Sigmoid colon (tissue), 7 donors: ENCODE data around the gene TMEM119. TPM values are rescaled to one million over a fixed set of nuclear protein-coding genes. Genes with fewer than 3 reads are reported as not detected.

Experiments used
- DNase-seq: peaks from one replicate; pipeline ENCODE4 v3.0.0-alpha.2; 2019
- H3K27ac ChIP-seq, 4 donors: fragments of 200-600 bp; sonication (generic); one replicate each; pipeline ENCODE4 v1.5.1; 2016 to 2019; ENCODE audit warnings: mild to moderate bottlenecking in 1 of 4
- H3K27me3 ChIP-seq, 3 donors: fragments of 200-600 bp; sonication (generic); one replicate each; pipeline ENCODE4 v1.5.1; 2019; ENCODE audit warnings: mild to moderate bottlenecking in 1 of 3
- H3K36me3 ChIP-seq, 4 donors: fragments of 200-600 bp; sonication (generic); one replicate each; pipeline ENCODE4 v1.5.1; 2016 to 2019
- H3K4me1 ChIP-seq, 4 donors: fragments of 200-600 bp; sonication (generic); one replicate each; pipeline ENCODE4 v1.5.1; 2017 to 2019
- H3K4me3 ChIP-seq, 4 donors: fragments of 200-600 bp; sonication (generic); one replicate each; pipeline ENCODE4 v1.5.1; 2017 to 2019; ENCODE audit warnings: mild to moderate bottlenecking in 2 of 4, moderate library complexity in 1 of 4
- H3K9me3 ChIP-seq, 4 donors: fragments of 200-600 bp in 3 of 4; sonication (generic) in 3 of 4; one replicate each; pipeline versions ENCODE4 v1.5.1 to v1.6.1; 2013 to 2019
- CTCF ChIP-seq, 4 experiments: fragments of 450-650 bp in 3 of 4; fragments of 200-600 bp in 1 of 4; IDR thresholded peaks; one replicate each; pipeline ENCODE4 v1.5.1; 2016 to 2019; ENCODE audit warnings: antibody characterized with exemption in 4 of 4, mild to moderate bottlenecking in 3 of 4, moderate library complexity in 2 of 4
- EP300 ChIP-seq, 4 donors: sonication (generic); formaldehyde crosslinking; IDR thresholded peaks; one replicate each; pipeline ENCODE4 v1.6.1; 2017; ENCODE audit warnings: antibody characterized with exemption in 4 of 4
- POLR2A ChIP-seq, 2 donors: fragments of 450-650 bp; IDR thresholded peaks; one replicate each; pipeline ENCODE4 v1.6.1; 2016; ENCODE audit warnings: antibody characterized with exemption in 2 of 2, mild to moderate bottlenecking in 2 of 2, moderate library complexity in 2 of 2
- POLR2AphosphoS5 ChIP-seq, 4 donors: sonication (generic); formaldehyde crosslinking; IDR thresholded peaks; one replicate each; pipeline ENCODE4 v1.6.1; 2017; ENCODE audit warnings: antibody characterized with exemption in 4 of 4
- WGBS, 2 donors: extraction: QIAGEN DNeasy Blood & Tissue Kit; methylation state at CpG; one replicate each; pipeline ENCODE4 v1.1.7; 2013; 5-methylcytosine and 5-hydroxymethylcytosine counted together
- intact Hi-C: fragments of 100-400 bp; cut with DNase I; formaldehyde crosslinking; loops from one replicate; pipeline ENCODE4 v1.15.1; 2023
- polyA plus RNA-seq, 3 donors: library from polyadenylated mRNA; stranded (reverse); fragments of 200-250 nt; gene quantifications; one replicate each; pipeline ENCODE4 v1.2.3, GENCODE V29; 2013
- total RNA-seq, 4 donors: library from RNA; depleted of rRNA; stranded (reverse); fragments of >200 nt; gene quantifications; one replicate each; pipeline ENCODE4 v1.1.0, GENCODE V29; 2016
- donor health status: healthy with polysubstance abuse.
- donor health status: Bipolar disorder and iron deficiency.
- donor health status: healthy.

Gene TMEM119
- total and polyA plus RNA-seq, 7 donors = 0.95 to 16.9 (median 6.3) TPM

DNA sequence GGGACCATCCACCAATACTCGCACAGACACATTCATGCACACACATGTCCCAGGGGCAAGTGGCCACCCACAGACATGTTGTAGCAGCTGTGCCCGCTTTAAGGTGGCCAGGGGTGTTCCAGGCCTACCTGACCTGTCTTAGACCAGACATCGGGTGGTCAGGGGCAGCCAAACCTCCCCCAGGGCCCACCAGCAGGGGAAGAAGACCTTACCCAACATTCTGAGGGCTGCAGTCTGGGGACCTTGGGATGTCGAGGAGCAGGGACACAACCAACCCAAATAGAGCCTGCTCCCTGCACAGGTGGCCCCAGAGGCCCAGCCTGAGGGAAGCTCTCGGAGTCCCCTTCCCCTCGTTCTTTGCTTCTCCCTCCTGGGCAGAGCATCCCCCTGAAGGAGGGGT lies 1.7 kb upstream of the TMEM119 start:
- no peak for DNase-seq
- H3K4me3 ChIP-seq = no peak overlapping the region
- H3K27ac ChIP-seq = no peak overlapping the region
- no peaks in the 10 kb centered on the region for H3K27me3 ChIP-seq
- no peaks in the 10 kb centered on the region for H3K36me3 ChIP-seq
- TF ChIP-seq EP300 (IDR thresholded peaks at IDR 0.05) (no peak), POLR2AphosphoS5 (IDR thresholded peaks at IDR 0.05) (no peak), CTCF (IDR thresholded peaks at IDR 0.05) (no peak), POLR2A (IDR thresholded peaks at IDR 0.05) (no peak)
- no peaks in the 10 kb centered on the region for H3K4me1 ChIP-seq
- WGBS, 2 donors = 66 to 85% methylated on average over 6 of the region's 6 CpGs
- no peaks in the 10 kb centered on the region for H3K9me3 ChIP-seq
- intact Hi-C loops = no loop called here

DNA sequence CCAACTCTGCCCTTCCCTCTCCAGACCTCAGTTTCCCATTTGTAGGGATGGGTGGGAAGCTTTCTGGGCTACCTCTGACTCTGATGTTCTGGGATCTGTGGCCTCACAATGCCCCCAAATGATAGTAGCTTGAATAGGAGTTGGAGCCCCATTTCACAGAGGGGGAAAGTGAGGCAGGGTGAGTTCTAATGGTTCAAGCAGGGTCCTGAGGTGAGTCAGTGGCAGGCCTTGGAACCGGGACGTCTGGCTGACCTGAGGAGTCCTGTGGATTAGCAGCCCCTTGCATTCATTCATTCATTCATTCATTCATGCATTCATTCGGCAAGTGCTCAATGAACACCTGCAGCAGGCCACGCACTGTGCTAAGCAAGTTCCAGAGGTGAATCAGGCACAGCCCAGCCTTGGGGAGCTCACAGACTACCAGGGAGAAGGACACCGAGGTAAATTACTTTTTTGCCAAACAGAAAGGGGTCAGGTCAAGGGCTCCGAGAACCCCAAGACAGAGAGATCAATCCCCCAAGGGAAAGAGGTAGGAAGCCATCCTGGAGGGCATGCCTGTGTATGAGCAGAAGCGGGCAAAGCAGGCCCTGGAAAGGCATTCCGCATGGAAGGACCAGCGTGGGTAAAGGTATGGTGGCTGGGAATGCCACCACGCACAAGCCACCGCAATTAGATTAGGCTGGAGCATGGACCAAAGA lies 818 bp upstream of the TMEM119 start:
- Histone ChIP-seq H3K4me3 (no peak overlapping the region), H3K9me3 (no peaks in the 10 kb centered on the region), H3K27ac (peak overlapping the region in 1 of 4 donors; percentile 12), H3K36me3 (no peaks in the 10 kb centered on the region), H3K27me3 (no peaks in the 10 kb centered on the region), H3K4me1 (no peaks in the 10 kb centered on the region)
- DNase-seq = no peak
- WGBS, 2 donors = 80 to 91% methylated on average over 11 of the region's 11 CpGs
- intact Hi-C loops = no loop called here
- TF ChIP-seq CTCF (IDR thresholded peaks at IDR 0.05) (no peak), POLR2A (IDR thresholded peaks at IDR 0.05) (no peak), POLR2AphosphoS5 (IDR thresholded peaks at IDR 0.05) (no peak), EP300 (IDR thresholded peaks at IDR 0.05) (no peak)

GRCh38 chr12:108596854-108597558 lies 878 bp downstream of the TMEM119 start:
- H3K4me1 ChIP-seq = no peaks in the 10 kb centered on the region
- peak overlapping the region in 1 of 4 donors; percentile 31 for H3K27ac ChIP-seq
- H3K4me3 ChIP-seq = peak overlapping the region in 3 of 4 donors; percentile 21 to 32 (median 30)

More at GRCh38 chr12:108596854-108597558, 878 bp downstream of the TMEM119 start:
- WGBS, 2 donors = 54 to 69% methylated on average over 10 of the region's 10 CpGs
- no peak for DNase-seq
- TF ChIP-seq CTCF (IDR thresholded peaks at IDR 0.05) (no peak), EP300 (IDR thresholded peaks at IDR 0.05) (no peak), POLR2AphosphoS5 (IDR thresholded peaks at IDR 0.05) (no peak), POLR2A (IDR thresholded peaks at IDR 0.05) (no peak)
- Histone ChIP-seq H3K27me3 (no peaks in the 10 kb centered on the region), H3K36me3 (no peaks in the 10 kb centered on the region), H3K9me3 (no peaks in the 10 kb centered on the region)
- intact Hi-C loops = no loop called here
